Thyroid gland (tissue), 4 donors: ENCODE results near the gene NUP85. TPM values are rescaled to one million over a fixed set of nuclear protein-coding genes. Genes with fewer than 3 reads are reported as not detected.

Source experiments
- DNase-seq, 2 donors: peaks; one replicate each; pipeline ENCODE4 v3.0.0-alpha.2; 2019
- H3K27ac ChIP-seq, 3 donors: fragments of 200-600 bp; sonication (generic); 1 replicate in 2 of 3; 2 replicates in 1 of 3; pipeline ENCODE4 v1.5.1; 2016 to 2019; ENCODE audit warnings: mild to moderate bottlenecking in 1 of 3, moderate library complexity in 1 of 3
- H3K27me3 ChIP-seq: fragments of 200-600 bp; sonication (generic); one replicate; pipeline ENCODE4 v1.5.1; 2019
- H3K36me3 ChIP-seq, 2 donors: fragments of 200-600 bp; sonication (generic); one replicate each; pipeline ENCODE4 v1.5.1; 2016 to 2019
- H3K4me1 ChIP-seq, 2 donors: fragments of 200-600 bp; sonication (generic); one replicate each; pipeline ENCODE4 v1.5.1; 2017 to 2019
- H3K4me3 ChIP-seq, 3 donors: fragments of 200-600 bp; sonication (generic); replicated peaks in 1 of 3; 1 replicate in 2 of 3; 2 replicates in 1 of 3; pipeline ENCODE4 v1.5.1; 2016; ENCODE audit warnings: mild to moderate bottlenecking in 1 of 3
- H3K9me3 ChIP-seq: fragments of 200-600 bp; sonication (generic); one replicate; pipeline ENCODE4 v1.5.1; 2017
- CTCF ChIP-seq, 6 experiments: fragments of 200-600 bp in 3 of 6; fragments of 450-650 bp in 3 of 6; sonication (generic) in 3 of 6; IDR thresholded peaks; one replicate each; pipeline ENCODE4 v1.5.1; 2016 to 2019; ENCODE audit warnings: antibody characterized with exemption in 6 of 6, mild to moderate bottlenecking in 2 of 6, inconsistent platforms in 1 of 6, moderate library complexity in 1 of 6
- POLR2A ChIP-seq, 2 donors: fragments of 450-650 bp; IDR thresholded peaks; one replicate each; pipeline ENCODE4 v1.6.1; 2017; ENCODE audit warnings: antibody characterized with exemption in 2 of 2, mild to moderate bottlenecking in 2 of 2, moderate library complexity in 1 of 2
- WGBS, 2 donors: methylation state at CpG; one replicate each; pipeline ENCODE4 v1.1.5; 2017; 5-methylcytosine and 5-hydroxymethylcytosine counted together
- intact Hi-C: fragments of 100-400 bp; cut with DNase I; formaldehyde crosslinking; loops from one replicate; pipeline ENCODE4 v1.15.1; 2023
- total RNA-seq, 4 donors: library from RNA; depleted of rRNA; stranded (reverse); fragments of >200 nt; gene quantifications; one replicate each; pipeline ENCODE4 v1.2.3, GENCODE V29; 2016

NUP85 gene
- total RNA-seq, 4 donors from 2014 or later = 24.7 to 31.7 (median 27.1) TPM

- Histone ChIP-seq H3K36me3 (peaks cover 51 to 55% of the 10 kb centered on the region in 2 donors), H3K27me3 (no peaks in the 10 kb centered on the region), H3K27ac (no peak overlapping the region), H3K4me1 (no peaks in the 10 kb centered on the region), H3K9me3 (no peaks in the 10 kb centered on the region), H3K4me3 (no peak overlapping the region)
- TF ChIP-seq POLR2A (IDR thresholded peaks at IDR 0.05) (no peak), CTCF (IDR thresholded peaks at IDR 0.05) (no peak)
- WGBS, 2 donors = 59 to 74% methylated on average over 2 of the region's 2 CpGs
- intact Hi-C loops = no loop called here
- DNase-seq = no peak
These were observed 22.8 kb downstream of the NUP85 start for GRCh38 chr17:75228305-75228704.

GRCh38 chr17:75228847-75229246, 23.4 kb downstream of the NUP85 start:
- no peak for TF ChIP-seq POLR2A (IDR thresholded peaks at IDR 0.05)
- no peak for TF ChIP-seq CTCF (IDR thresholded peaks at IDR 0.05)
- Histone ChIP-seq H3K36me3 (peaks cover 51 to 55% of the 10 kb centered on the region in 2 donors), H3K4me1 (no peaks in the 10 kb centered on the region), H3K9me3 (no peaks in the 10 kb centered on the region), H3K27me3 (no peaks in the 10 kb centered on the region), H3K27ac (no peak overlapping the region), H3K4me3 (no peak overlapping the region)
- intact Hi-C loops = no loop called here
- DNase-seq = no peak
- 84 to 90% methylated on average over 4 of the region's 4 CpGs for WGBS, 2 donors

- Histone ChIP-seq H3K36me3 (peaks cover 56 to 57% of the 10 kb centered on the region in 2 donors), H3K4me1 (no peaks in the 10 kb centered on the region), H3K4me3 (no peak overlapping the region), H3K9me3 (no peaks in the 10 kb centered on the region), H3K27me3 (no peaks in the 10 kb centered on the region), H3K27ac (no peak overlapping the region)
- DNase-seq = no peak
- 93 to 98% methylated on average over 7 to 8 of the region's 8 CpGs for WGBS, 2 donors
- intact Hi-C loops = no loop called here
- TF ChIP-seq CTCF (IDR thresholded peaks at IDR 0.05) (no peak), POLR2A (IDR thresholded peaks at IDR 0.05) (no peak)
These were observed 25.6 kb downstream of the NUP85 start for GRCh38 chr17:75231071-75231470.

- intact Hi-C loops = no loop called here
- peaks cover 54 to 55% of the 10 kb centered on the region in 2 donors for H3K36me3 ChIP-seq
- no peak for TF ChIP-seq CTCF (IDR thresholded peaks at IDR 0.05)
- TF ChIP-seq POLR2A (IDR thresholded peaks at IDR 0.05) = no peak
- no peaks in the 10 kb centered on the region for H3K27me3 ChIP-seq
- H3K4me3 ChIP-seq = no peak overlapping the region
- 91 to 99% methylated on average over 11 to 13 of the region's 18 CpGs for WGBS, 2 donors
- H3K4me1 ChIP-seq = no peaks in the 10 kb centered on the region
- no peak overlapping the region for H3K27ac ChIP-seq
- no peaks in the 10 kb centered on the region for H3K9me3 ChIP-seq
- DNase-seq = no peak
These were observed 26.4 kb downstream of the NUP85 start for GRCh38 chr17:75231741-75232464.

- Histone ChIP-seq H3K4me3 (no peak overlapping the region), H3K4me1 (no peaks in the 10 kb centered on the region), H3K9me3 (no peaks in the 10 kb centered on the region), H3K36me3 (peaks cover 63 to 64% of the 10 kb centered on the region in 2 donors), H3K27me3 (no peaks in the 10 kb centered on the region), H3K27ac (no peak overlapping the region)
- intact Hi-C loops = no loop called here
- 96 to 97% methylated on average over 13 of the region's 13 CpGs for WGBS, 2 donors
- TF ChIP-seq CTCF (IDR thresholded peaks at IDR 0.05) (no peak), POLR2A (IDR thresholded peaks at IDR 0.05) (no peak)
- no peak for DNase-seq
These were observed 27.3 kb downstream of the NUP85 start for GRCh38 chr17:75232786-75233185.
